ENCODE data around the gene ATP10A. TPM values are rescaled to one million over a fixed set of nuclear protein-coding genes. Genes with fewer than 3 reads are reported as not detected.

Gene ATP10A
- total and polyA plus RNA-seq, 5 donors from 2014 or later, result 2.8 to 16.1 (median 5.5) TPM

DNA sequence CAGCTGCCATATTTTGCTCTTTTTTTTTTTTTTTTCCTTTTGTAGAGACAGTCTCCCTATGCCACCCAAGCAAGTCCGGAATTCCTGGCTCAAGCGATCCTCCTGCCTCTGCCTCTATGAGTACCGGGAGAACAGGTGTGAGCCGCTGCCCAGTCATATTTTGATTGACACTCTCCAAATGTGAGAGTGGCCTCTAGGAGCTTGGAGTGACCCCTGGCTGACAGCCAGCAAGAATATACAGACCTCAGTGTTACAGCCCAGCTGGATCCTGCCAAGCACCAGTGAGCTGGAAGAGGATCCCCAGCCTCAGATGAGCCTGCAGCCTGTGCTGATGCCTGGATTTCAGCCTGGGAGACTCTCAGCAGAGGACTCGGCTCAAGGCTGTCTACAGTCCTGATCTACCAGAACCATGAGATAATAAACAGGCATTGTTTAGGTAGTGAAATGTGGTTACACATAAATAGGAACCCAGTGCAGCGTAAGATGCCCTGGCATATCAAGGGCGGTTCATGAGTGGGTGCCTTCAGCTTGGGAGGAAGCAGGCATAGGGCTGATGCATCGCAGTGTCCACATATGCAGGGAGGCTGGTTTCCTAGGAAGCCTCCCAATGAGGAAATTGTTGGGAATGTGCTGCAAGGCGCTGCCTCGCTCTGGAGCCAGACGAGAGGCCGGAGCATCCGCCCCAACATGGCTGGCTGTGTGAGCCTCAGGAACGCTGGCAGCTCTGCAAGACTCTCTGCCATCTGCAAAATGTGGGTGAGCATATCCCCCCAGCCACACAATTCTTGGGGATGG lies 38.9 kb upstream of the ATP10A start:
- Mint-ChIP-seq H3K36me3 (no peaks in the 10 kb centered on the region), H3K4me1 (peaks cover 0 to 9% (median 2%) of the 10 kb centered on the region in 4 donors), H3K27me3 (peaks cover 4% of the 10 kb centered on the region), H3K4me3 (no peak overlapping the region), H3K9me3 (peaks cover 0 to 2% (median 0%) of the 10 kb centered on the region in 7 donors), H3K27ac (no peak overlapping the region)
- Histone ChIP-seq H3K36me3 (ENCODE audit: control insufficient read depth, insufficient read depth, low read length) (no peaks in the 10 kb centered on the region), H3K9me3 (ENCODE audit: control insufficient read depth in 2 of 2, low read length in 2 of 2) (no peaks in the 10 kb centered on the region), H3K4me3 (ENCODE audit: low read depth, low read length) (no peak overlapping the region), H3K4me1 (ENCODE audit: control insufficient read depth, insufficient read depth, low read length, poor library complexity, severe bottlenecking) (no peaks in the 10 kb centered on the region), H3K27ac (ENCODE audit: insufficient read depth, low read length, poor library complexity, severe bottlenecking) (no peak overlapping the region), H3K27me3 (ENCODE audit: control insufficient read depth, insufficient read depth, low read length) (no peaks in the 10 kb centered on the region)
- ATAC-seq (ENCODE audit: low read depth in 2 of 2), result no peak
- DNase-seq, result no peak

- no peaks in the 10 kb centered on the region for H3K36me3 Mint-ChIP-seq
- H3K27ac ChIP-seq (ENCODE audit: insufficient read depth, low read length, poor library complexity, severe bottlenecking), result no peak overlapping the region
- no peak overlapping the region for H3K27ac Mint-ChIP-seq
- no peak overlapping the region for H3K4me3 Mint-ChIP-seq
- H3K9me3 Mint-ChIP-seq, result peaks cover 0 to 3% (median 0%) of the 10 kb centered on the region in 7 donors
- no peaks in the 10 kb centered on the region for H3K27me3 Mint-ChIP-seq
- H3K4me1 Mint-ChIP-seq, result peaks cover 0 to 9% (median 2%) of the 10 kb centered on the region in 4 donors
- no peaks in the 10 kb centered on the region for H3K27me3 ChIP-seq (ENCODE audit: control insufficient read depth, insufficient read depth, low read length)
- ATAC-seq (ENCODE audit: low read depth in 2 of 2), result no peak
- H3K9me3 ChIP-seq (ENCODE audit: control insufficient read depth in 2 of 2, low read length in 2 of 2), result no peaks in the 10 kb centered on the region
- no peaks in the 10 kb centered on the region for H3K36me3 ChIP-seq (ENCODE audit: control insufficient read depth, insufficient read depth, low read length)
- H3K4me1 ChIP-seq (ENCODE audit: control insufficient read depth, insufficient read depth, low read length, poor library complexity, severe bottlenecking), result no peaks in the 10 kb centered on the region
- DNase-seq, result no peak
- no peak overlapping the region for H3K4me3 ChIP-seq (ENCODE audit: low read depth, low read length)
Observed at GRCh38 chr15:25900901-25901300, 37.8 kb upstream of the ATP10A start.

GRCh38 chr15:25900431-25900830 lies 37.3 kb upstream of the ATP10A start:
- peaks cover 0 to 9% (median 2%) of the 10 kb centered on the region in 4 donors for H3K4me1 Mint-ChIP-seq
- no peaks in the 10 kb centered on the region for H3K27me3 ChIP-seq (ENCODE audit: control insufficient read depth, insufficient read depth, low read length)
- no peak overlapping the region for H3K27ac Mint-ChIP-seq
- ATAC-seq (ENCODE audit: low read depth in 2 of 2) (no peak), DNase-seq (no peak)
- H3K9me3 ChIP-seq (ENCODE audit: control insufficient read depth in 2 of 2, low read length in 2 of 2), result no peaks in the 10 kb centered on the region
- no peak overlapping the region for H3K4me3 Mint-ChIP-seq
- H3K4me1 ChIP-seq (ENCODE audit: control insufficient read depth, insufficient read depth, low read length, poor library complexity, severe bottlenecking), result no peaks in the 10 kb centered on the region
- peaks cover 0 to 3% (median 0%) of the 10 kb centered on the region in 7 donors for H3K9me3 Mint-ChIP-seq
- H3K27ac ChIP-seq (ENCODE audit: insufficient read depth, low read length, poor library complexity, severe bottlenecking), result no peak overlapping the region
- no peaks in the 10 kb centered on the region for H3K36me3 ChIP-seq (ENCODE audit: control insufficient read depth, insufficient read depth, low read length)
- H3K27me3 Mint-ChIP-seq, result no peaks in the 10 kb centered on the region
- no peak overlapping the region for H3K4me3 ChIP-seq (ENCODE audit: low read depth, low read length)
- no peaks in the 10 kb centered on the region for H3K36me3 Mint-ChIP-seq

DNA sequence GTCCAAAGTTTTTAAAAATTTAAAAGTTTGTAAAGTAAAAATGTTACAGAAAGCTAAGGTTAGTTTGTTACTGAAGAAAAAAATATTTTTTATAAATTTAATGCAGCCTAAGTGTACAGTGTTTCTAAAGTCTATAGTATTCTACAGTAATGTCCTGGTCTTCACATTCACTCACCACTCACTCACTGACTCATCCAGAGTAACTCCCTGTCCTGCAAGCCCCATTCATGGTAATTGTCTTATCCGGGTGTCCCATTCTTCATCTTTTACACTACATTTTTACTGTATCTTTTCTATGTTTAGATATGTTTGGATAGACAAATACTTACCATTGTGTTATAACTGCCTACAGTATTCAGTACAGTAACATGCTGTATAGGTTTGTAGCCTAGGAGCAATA lies 36.7 kb upstream of the ATP10A start:
- DNase-seq (no peak), ATAC-seq (ENCODE audit: low read depth in 2 of 2) (no peak)
- Histone ChIP-seq H3K9me3 (ENCODE audit: control insufficient read depth in 2 of 2, low read length in 2 of 2) (no peaks in the 10 kb centered on the region), H3K36me3 (ENCODE audit: control insufficient read depth, insufficient read depth, low read length) (no peaks in the 10 kb centered on the region), H3K27me3 (ENCODE audit: control insufficient read depth, insufficient read depth, low read length) (no peaks in the 10 kb centered on the region), H3K27ac (ENCODE audit: insufficient read depth, low read length, poor library complexity, severe bottlenecking) (no peak overlapping the region), H3K4me3 (ENCODE audit: low read depth, low read length) (no peak overlapping the region), H3K4me1 (ENCODE audit: control insufficient read depth, insufficient read depth, low read length, poor library complexity, severe bottlenecking) (no peaks in the 10 kb centered on the region)
- no peak overlapping the region for H3K4me3 Mint-ChIP-seq
- no peaks in the 10 kb centered on the region for H3K27me3 Mint-ChIP-seq
- H3K27ac Mint-ChIP-seq, result no peak overlapping the region
- no peaks in the 10 kb centered on the region for H3K36me3 Mint-ChIP-seq
- peaks cover 0 to 9% (median 2%) of the 10 kb centered on the region in 4 donors for H3K4me1 Mint-ChIP-seq
- H3K9me3 Mint-ChIP-seq, result peaks cover 0 to 3% (median 0%) of the 10 kb centered on the region in 7 donors

GRCh38 chr15:25897658-25898057 lies 34.5 kb upstream of the ATP10A start:
- no peaks in the 10 kb centered on the region for H3K36me3 Mint-ChIP-seq
- H3K9me3 Mint-ChIP-seq, result peaks cover 0 to 5% (median 0%) of the 10 kb centered on the region in 7 donors
- Histone ChIP-seq H3K4me1 (ENCODE audit: control insufficient read depth, insufficient read depth, low read length, poor library complexity, severe bottlenecking) (no peaks in the 10 kb centered on the region), H3K27me3 (ENCODE audit: control insufficient read depth, insufficient read depth, low read length) (no peaks in the 10 kb centered on the region), H3K27ac (ENCODE audit: insufficient read depth, low read length, poor library complexity, severe bottlenecking) (no peak overlapping the region), H3K4me3 (ENCODE audit: low read depth, low read length) (no peak overlapping the region), H3K9me3 (ENCODE audit: control insufficient read depth in 2 of 2, low read length in 2 of 2) (no peaks in the 10 kb centered on the region), H3K36me3 (ENCODE audit: control insufficient read depth, insufficient read depth, low read length) (no peaks in the 10 kb centered on the region)
- DNase-seq (no peak), ATAC-seq (ENCODE audit: low read depth in 2 of 2) (no peak)
- peaks cover 10% of the 10 kb centered on the region for H3K27me3 Mint-ChIP-seq
- no peak overlapping the region for H3K4me3 Mint-ChIP-seq
- H3K27ac Mint-ChIP-seq, result no peak overlapping the region
- H3K4me1 Mint-ChIP-seq, result peaks cover 0 to 1% (median 0%) of the 10 kb centered on the region in 4 donors

DNA sequence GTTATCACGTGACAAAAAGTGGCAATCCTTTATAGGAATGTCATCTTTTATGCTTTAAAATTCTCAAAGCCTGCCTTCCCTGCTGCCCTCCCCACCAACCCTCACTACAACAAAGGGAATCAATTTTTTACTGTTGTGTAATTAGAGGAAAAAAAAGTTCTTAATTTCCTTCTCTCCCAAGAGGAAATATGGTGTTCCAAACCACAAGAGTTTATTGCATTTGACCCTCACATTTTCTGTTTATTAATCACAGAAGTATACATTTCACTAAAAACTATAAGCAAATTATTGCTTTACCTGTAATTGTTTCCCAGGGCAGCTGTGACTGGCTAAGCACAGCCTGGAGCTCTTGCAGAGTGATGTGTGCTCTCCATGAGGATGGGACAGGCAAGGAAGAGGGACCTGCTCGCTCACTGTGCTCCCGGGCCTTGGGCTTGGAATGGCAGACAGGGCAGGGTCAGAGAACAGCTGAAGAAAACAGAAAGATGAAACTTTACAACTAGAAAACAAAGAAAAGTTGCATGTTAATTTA lies 31.3 kb upstream of the ATP10A start:
- no peaks in the 10 kb centered on the region for H3K9me3 ChIP-seq (ENCODE audit: control insufficient read depth in 2 of 2, low read length in 2 of 2)
- H3K4me3 ChIP-seq (ENCODE audit: low read depth, low read length), result no peak overlapping the region
- Mint-ChIP-seq H3K9me3 (peaks cover 0 to 5% (median 0%) of the 10 kb centered on the region in 7 donors), H3K27ac (no peak overlapping the region), H3K4me3 (no peak overlapping the region), H3K4me1 (no peaks in the 10 kb centered on the region), H3K36me3 (no peaks in the 10 kb centered on the region), H3K27me3 (peaks cover 10% of the 10 kb centered on the region)
- no peaks in the 10 kb centered on the region for H3K36me3 ChIP-seq (ENCODE audit: control insufficient read depth, insufficient read depth, low read length)
- H3K4me1 ChIP-seq (ENCODE audit: control insufficient read depth, insufficient read depth, low read length, poor library complexity, severe bottlenecking), result no peaks in the 10 kb centered on the region
- ATAC-seq (ENCODE audit: low read depth in 2 of 2) (no peak), DNase-seq (no peak)
- H3K27ac ChIP-seq (ENCODE audit: insufficient read depth, low read length, poor library complexity, severe bottlenecking), result no peak overlapping the region
- no peaks in the 10 kb centered on the region for H3K27me3 ChIP-seq (ENCODE audit: control insufficient read depth, insufficient read depth, low read length)

DNA sequence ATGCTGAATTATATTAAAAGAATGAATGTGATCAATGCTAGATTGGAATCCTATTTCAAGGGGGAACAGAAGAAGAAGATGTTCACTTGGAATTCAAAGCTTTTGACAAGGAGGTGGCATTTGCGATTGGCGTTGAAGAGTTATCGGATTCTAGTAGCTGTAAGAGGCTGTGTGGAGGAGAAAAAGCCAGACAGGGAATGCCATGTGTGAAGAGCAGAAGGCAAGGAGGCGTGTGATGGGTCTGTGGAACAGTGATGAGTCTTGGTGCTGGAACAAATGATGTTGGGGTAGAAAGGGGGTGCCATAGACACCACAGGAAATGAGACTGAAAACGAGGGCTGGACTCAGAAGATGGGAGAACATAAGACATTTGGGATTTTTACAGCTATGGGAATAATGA lies 30.5 kb upstream of the ATP10A start:
- H3K27me3 ChIP-seq (ENCODE audit: control insufficient read depth, insufficient read depth, low read length), result no peaks in the 10 kb centered on the region
- Mint-ChIP-seq H3K27ac (no peak overlapping the region), H3K27me3 (peaks cover 10% of the 10 kb centered on the region), H3K36me3 (no peaks in the 10 kb centered on the region), H3K4me1 (no peaks in the 10 kb centered on the region), H3K9me3 (peaks cover 0 to 5% (median 0%) of the 10 kb centered on the region in 7 donors), H3K4me3 (no peak overlapping the region)
- no peaks in the 10 kb centered on the region for H3K9me3 ChIP-seq (ENCODE audit: control insufficient read depth in 2 of 2, low read length in 2 of 2)
- H3K4me1 ChIP-seq (ENCODE audit: control insufficient read depth, insufficient read depth, low read length, poor library complexity, severe bottlenecking), result no peaks in the 10 kb centered on the region
- DNase-seq, result no peak
- no peak overlapping the region for H3K4me3 ChIP-seq (ENCODE audit: low read depth, low read length)
- no peaks in the 10 kb centered on the region for H3K36me3 ChIP-seq (ENCODE audit: control insufficient read depth, insufficient read depth, low read length)
- no peak for ATAC-seq (ENCODE audit: low read depth in 2 of 2)
- no peak overlapping the region for H3K27ac ChIP-seq (ENCODE audit: insufficient read depth, low read length, poor library complexity, severe bottlenecking)

DNA sequence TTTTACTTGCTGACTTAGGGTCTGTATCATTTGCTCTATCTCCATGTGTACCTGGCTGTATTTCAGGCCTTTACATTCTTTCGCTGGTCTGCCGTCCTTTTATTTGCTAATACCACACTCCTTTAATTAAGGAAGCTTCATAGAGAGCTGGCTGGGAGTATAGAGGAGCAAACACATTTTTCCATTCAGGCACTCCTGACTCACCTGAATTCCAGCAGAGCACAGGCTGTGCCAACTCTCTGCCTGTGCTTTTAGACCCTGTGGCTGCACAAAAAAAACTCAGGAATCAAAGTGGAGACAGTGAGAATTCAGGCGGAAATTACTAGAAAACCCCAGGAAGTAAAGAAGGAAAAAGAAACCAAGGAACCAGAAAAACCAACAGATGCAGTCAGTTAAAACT lies 29.0 kb upstream of the ATP10A start:
- DNase-seq, result no peak
- no peak overlapping the region for H3K27ac Mint-ChIP-seq
- no peaks in the 10 kb centered on the region for H3K4me1 Mint-ChIP-seq
- Histone ChIP-seq H3K4me3 (ENCODE audit: low read depth, low read length) (no peak overlapping the region), H3K4me1 (ENCODE audit: control insufficient read depth, insufficient read depth, low read length, poor library complexity, severe bottlenecking) (no peaks in the 10 kb centered on the region), H3K27ac (ENCODE audit: insufficient read depth, low read length, poor library complexity, severe bottlenecking) (no peak overlapping the region), H3K36me3 (ENCODE audit: control insufficient read depth, insufficient read depth, low read length) (no peaks in the 10 kb centered on the region), H3K27me3 (ENCODE audit: control insufficient read depth, insufficient read depth, low read length) (no peaks in the 10 kb centered on the region), H3K9me3 (ENCODE audit: control insufficient read depth in 2 of 2, low read length in 2 of 2) (no peaks in the 10 kb centered on the region)
- no peak overlapping the region for H3K4me3 Mint-ChIP-seq
- ATAC-seq (ENCODE audit: low read depth in 2 of 2), result no peak
- H3K9me3 Mint-ChIP-seq, result peaks cover 0 to 5% (median 0%) of the 10 kb centered on the region in 7 donors
- H3K36me3 Mint-ChIP-seq, result no peaks in the 10 kb centered on the region
- H3K27me3 Mint-ChIP-seq, result peaks cover 10% of the 10 kb centered on the region
